ENCODE results near the gene ARGFX.
A peak's percentile ranks its signal among the peaks of the same experiment; 100 is the strongest.
"Not testable (repeated sequence)": the region's sequence is repeated elsewhere in the genome, so short reads cannot be mapped to it uniquely, and the experiment has no call there.

The ARGFX gene

DNA sequence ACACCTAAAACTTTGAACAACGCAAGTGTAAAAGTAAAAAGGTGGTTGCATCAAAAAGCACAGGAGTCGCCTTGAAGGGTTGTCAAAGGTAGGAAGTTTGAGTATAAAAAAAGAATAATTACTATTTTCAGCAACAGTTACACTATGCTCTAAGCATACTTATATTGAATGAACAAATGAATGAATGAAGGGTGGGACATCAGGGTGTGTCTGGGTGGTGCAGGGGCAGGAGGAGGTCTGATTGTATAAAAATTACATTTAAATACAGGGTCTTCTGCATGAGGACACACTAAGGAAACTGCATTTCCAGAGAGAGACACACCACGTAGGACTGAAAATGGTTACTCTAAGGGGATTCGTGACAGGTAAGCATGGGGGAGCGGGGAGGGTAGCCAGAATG lies at the start of gene ARGFX:
Gene ARGFX, plus strand, starts transcription at position 301 of the 400 bp plus-strand sequence. CDS start 2,765 bp downstream, outside the sequence.
- DNase-seq: no peak

DNA sequence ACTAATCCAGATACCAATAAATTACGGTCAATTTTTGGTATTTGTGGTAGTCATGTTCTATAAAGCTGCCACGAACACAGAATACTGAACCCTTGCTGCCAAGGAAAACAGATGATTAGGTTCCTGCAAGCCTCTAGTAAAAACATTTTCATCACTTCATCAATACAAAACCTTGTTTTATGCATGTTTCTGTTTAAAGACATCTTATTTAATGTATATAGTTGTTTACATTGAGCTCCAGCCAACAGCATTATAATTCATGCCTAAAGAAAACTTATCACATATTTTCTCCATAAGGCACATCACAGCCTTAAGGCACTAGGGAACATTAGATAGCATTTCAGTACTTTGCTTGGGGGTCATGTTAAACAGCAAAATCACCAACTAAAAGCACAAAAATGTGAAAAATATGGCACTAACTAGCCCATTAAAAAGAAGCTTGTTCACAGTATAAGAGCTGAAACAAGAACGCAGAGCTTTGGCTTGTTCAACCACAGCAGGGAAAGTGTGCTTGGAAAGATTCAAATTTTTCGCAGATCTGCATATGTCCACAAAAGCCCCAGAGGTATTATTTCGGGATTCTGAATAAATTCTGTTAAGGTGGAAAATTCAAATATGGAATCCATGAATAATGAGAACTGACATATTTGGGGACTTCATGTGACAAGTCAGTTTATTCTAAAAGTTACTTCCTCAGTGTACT lies 49.6 kb upstream of the ARGFX start:
- no peak for DNase-seq

DNA sequence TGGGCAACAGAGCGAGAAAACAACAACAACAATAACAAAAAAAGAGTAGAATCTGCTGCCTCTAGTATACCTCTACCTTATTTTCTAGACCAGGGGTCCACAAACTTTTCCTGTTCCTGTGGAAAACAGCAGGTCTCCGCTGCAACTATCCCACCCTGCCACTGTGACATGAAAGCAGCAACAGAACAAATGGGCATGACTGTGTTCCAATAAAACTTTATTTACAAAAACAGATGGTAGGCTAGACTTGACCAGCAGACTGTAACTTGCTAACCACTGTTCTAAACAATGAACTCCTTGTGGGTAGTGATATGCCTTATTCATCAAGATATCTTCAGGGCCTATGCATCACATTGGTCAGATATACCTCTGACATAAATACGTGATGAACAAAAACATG lies 47.2 kb upstream of the ARGFX start:
- no peak for DNase-seq

DNA sequence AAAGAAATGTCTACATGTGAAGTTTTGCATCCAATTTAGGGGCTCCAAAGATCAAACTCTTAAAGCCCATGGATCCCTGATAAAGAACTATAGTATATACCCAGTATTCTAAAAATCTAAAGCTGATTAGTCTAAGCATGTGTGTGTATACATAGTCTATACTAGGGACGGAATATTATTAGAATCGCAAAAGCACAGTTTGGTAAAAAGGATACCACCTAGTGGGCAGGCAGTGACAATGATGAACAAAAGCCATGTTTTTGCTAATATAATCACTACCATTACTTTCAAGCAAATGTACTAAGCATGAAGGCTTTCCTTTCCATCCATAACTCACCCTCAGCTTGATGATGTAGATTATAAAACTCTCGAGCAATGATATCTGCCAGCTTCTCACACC lies 38.4 kb upstream of the ARGFX start:
- DNase-seq: peak in 1 of 2 experiments; percentile 35

DNA sequence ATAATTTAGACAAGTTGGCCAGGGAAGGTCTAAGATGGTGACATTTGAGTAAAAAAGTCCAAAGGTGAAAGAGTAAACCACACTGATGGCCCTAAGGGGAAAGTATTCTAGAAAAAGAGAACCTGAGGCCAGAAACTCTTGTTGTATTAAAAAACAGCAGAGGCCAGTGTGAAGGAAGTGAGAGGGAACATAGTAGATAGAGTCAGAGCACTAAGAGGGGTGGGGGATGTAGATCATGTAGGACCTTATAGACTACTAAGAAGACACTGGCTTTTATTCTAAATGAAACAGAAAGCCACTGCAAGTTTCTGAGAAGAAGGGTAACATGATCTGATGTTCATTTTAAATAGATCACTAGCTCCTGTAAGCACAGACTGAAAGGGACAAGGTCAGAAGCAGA lies 36.5 kb upstream of the ARGFX start:
- no peak for DNase-seq

DNA sequence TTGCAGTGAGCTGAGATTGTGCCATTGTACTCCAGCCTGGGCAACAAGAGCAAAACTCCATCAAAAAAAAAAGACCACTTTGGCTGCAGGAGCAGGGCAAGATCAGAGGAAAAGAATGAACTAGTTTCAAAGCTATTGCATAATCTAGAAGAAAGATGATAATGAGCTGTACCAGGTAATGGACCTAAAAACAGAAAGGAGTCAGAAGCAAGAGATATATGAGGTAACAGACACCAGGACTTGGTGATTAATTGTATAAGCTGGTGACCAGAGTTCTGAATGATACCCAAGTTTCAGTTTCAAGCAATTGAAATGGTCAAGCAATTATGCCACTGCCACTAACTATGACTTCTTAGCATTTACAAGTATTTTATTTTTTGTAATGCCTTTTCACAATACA lies 24.8 kb upstream of the ARGFX start:
- DNase-seq: no peak

DNA sequence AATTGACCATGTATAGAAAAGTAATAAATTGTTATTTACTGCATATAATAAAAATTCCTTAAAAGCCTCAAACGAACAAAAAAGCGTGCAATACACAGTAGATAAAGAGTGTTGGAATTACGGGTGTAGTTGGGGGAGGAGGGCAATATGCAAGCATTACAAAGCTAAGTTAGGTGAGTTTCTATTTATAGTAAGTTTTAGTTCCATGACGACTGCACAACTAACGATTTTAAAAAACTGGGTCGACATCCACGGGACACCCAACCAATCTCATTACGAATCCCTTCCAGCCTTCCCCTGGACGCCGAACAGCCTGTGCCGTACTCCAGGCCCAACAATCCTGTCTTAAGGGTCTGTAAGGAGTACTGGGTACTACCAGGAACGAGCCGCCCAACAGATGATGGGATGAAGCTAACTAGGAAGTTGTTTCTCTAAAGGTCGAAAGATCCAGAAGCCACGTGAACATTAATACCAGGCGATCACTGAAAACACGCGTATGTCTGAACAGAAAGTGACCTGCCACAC lies 22.6 kb upstream of the ARGFX start:
- DNase-seq: peak in 1 of 2 experiments; percentile 32

DNA sequence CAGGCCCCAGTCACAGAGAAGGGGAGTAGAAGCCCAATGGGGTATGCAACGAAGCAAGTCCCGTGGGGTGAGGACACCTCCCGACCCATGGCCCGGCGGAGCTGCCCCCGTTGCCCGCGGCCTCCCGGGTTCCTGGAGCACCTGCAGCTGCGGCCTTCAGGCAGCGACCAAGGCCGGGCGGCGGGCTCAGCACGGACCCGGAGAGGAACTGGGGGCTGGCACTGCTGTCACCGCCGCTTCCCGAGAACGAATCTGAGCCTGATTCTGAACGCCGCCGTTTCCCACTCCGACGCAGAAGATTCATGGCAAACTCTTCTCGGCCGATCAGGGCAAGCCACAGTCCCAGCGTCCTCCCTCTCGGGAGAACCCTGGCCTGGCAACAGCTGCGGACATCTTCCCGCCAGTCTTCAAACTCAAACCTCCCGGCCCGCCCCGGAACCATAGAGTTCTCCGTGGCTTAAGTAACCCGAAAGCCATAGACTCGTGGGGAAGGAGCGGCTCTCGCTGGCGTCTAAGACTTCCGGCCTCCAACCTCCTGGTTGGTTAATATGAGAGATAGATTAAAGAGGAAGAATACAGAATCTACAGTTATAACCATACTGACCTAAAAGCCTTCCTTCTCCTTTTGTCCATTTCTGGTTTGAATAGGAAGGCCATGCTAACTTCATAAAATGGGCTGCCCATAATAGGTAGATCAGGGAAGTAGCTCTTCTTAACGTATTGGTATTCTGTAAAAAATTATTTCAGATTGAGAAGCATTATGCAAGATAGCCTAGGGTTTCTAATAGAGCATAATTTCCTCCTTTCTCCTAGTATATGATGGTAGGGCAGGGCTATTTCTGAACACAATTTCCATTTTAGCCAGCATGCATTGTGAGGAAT lies 21.9 kb upstream of the ARGFX start, which contains the start of gene POLQ:
Gene POLQ, minus strand, starts transcription at position 415 of the 882 bp plus-strand sequence. Its CDS starts 111 bp downstream, at position 304.
- peak; percentile 88 to 94 for DNase-seq

DNA sequence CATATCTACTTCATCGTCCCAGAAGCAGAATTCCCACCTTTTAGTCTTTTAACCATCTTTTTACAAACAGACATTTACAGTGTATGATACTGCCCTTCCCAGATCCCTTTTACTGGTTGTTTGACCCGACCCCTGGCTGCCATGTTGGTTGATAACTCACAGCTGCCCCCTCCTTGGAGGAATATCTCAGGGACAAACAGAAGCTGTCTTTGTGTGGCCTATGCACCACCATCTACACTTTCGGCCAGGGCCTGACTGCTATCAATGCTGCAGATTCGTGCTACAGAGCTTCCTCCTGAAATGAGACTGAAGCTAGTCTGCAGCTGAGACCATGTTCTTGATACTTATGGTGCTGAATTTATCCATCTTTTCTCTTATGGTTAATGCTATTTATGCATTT lies 15.4 kb upstream of the ARGFX start:
- no peak for DNase-seq

DNA sequence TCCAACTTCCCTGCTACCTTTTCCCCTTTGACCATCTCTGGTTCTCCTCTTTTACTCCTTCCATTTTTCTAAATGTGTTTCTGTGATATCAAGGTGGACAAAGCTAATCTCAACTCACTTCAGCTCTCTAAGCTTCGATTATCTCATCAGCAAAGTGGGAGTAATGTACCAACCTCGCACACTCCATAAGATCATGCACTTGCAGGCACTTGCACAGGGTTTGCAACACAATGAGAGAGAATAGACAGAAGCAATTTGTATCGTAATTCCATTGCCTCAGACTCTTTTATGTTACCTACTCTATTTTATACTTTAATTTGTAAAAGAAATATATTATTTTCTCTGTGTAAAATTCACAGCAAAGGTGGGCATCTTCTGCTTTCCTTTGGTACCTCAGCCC lies 15.0 kb upstream of the ARGFX start:
- DNase-seq: no peak

DNA sequence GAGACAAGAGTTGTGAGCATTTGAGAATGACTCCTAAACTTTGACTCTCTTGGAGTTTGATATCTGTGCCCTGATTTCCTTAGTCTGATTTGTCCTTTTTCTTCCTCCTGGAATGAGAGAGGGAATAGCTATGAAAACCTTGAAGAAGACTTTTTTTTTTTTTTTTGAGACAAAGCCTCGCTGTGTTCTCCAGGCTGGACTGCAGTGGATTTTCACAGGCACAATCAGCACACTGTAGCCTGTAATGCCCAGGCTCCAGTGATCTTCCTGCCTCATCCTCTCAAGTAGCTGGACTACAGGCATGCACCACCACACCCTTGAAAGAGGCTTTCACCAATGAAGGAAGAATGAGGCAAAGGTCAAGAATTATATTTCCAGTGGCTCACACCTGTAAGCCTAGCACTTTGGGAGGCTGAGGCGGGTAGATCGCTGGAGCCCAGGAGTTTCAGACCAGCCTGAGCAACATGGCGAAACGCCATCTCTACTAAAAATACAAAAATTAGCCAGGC lies 10.3 kb upstream of the ARGFX start:
- DNase-seq: no peak

DNA sequence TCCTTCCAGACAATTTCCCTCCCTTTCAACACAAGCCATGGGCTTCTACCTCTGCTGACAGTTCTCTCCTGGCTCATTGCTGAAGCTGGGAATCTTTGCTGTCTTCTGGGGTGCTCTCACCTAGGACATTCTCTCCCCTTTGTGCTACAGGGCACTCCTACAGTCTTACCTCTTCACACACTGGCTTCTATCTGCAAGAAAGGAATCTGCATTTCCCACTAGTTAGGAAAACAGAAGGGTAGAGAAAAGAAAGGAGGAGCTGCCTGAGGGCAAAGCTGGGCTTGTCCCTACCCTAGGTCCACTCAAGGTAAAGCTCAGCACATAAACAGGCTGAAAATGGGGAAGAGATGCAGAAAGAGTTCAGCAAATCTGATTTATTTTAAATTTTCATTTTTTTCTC lies 5.6 kb upstream of the ARGFX start:
- DNase-seq: no peak

DNA sequence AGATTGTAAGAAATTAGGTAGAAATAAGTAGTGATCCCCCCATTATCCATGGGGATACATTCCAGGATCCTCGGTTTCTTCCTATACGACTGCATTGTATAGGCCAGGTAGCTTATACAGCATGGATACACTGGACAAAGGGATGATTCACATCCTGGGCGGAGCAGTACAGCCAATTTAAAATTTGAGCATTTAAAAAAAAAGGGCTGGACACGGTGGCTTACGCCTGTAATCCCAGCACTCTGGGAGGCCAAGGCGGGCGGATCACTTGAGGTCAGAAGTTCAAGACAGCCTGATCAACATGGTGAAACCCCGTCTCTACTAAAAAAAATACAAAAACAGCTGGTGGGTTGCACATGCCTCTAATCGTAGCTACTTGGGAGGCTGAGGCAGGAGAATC lies 976 bp upstream of the ARGFX start:
- no peak for DNase-seq

DNA sequence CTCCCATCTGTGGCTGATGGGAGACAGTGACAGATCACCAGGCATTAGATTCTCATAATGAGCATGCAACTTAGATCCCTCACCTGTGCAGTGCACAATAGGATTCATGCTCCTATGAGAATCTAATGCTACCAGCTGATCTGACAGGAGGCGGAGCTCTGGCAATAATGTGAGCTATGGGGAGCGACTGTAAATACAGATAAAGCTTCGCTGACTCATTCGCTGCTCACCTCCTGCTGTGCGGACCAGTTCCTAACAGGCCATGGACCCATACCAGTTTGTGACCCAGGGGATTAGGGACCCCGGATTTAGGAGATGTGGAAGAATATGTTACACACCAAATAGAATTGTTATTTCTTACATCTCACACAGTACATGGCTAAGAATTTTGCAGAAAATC lies 6.7 kb downstream of the ARGFX start:
- DNase-seq: no peak

DNA sequence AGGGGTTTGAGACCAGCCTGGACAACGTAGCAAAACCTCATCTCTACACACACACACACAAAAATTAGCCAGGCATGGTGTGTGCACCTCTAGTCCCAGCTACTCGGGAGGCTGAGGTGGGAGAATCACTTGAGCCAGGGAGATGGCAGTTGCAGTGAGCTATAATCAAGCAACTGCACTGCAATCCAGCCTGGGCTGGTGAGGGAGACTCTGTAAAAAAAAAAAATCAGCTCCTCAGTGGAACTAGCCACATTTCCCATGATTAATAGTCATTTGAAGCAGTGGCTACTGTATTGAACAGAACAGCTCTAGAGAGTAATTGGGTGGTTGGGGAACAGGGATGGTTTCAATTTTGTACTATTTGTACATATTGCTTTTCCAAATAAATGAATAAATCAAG lies 13.9 kb downstream of the ARGFX start:
- DNase-seq: no peak

DNA sequence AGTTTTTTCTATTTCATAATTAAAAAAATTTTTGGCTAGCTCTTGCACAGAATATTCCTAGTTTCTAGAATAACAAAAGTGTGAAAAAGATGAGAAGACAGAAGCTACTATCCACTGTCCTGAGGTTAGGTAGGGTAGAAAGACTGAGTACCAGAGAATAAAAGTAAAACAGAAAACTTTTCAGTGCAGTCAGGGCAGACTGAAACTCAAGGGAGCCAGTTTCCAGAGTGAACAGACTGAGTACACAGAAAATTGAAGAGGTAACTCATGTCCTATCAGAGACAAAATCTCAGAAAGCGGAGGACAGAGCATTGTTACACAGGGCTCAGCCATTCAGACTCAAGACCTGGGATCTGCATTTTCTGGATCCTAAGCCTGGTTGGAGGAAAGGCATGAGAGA lies 16.7 kb downstream of the ARGFX start:
- DNase-seq: no peak

DNA sequence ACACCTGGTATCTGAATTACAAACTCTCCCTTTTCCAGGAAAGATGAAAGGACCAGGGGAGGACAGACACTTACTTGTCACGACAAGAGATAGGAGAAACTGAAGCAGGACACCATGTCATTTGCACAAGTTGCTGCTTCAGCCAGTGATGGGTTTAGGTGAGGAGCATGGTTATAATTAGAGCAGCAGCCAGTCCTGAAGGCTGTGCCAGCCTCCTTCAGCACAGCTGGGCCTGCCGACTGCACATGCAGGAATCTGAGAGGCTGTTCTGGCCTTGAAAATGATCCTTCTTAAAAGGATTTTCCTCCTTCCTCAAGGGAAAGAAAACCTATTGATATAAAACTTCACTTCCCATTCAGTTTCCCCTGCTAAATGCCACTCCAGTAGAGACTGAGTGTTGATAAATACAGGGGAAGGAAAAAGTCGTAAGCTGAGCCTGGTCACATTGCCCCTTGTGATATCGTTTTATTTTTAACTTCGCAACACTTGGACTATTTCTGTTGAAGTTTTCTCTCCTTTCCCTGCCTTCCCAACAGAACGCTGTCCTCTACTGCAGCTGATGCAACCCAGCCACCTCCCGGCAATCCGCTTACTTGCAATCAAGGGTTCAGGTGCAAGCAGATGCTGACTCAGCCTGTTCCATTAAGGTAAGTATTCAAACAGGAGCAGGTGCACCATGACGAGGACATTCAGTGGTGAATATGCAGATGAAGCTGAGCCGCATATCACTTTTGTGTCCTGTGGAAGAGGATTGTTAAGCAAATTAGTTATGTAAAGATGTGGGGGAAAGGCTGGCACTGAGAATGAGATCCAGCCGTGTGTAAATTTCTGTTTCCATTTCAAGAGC lies 25.3 kb downstream of the ARGFX start, which contains the start of gene FBXO40:
Gene FBXO40, plus strand, starts transcription at position 524 of the 847 bp plus-strand sequence. CDS start 27,197 bp downstream, outside the sequence.
- DNase-seq: no peak

DNA sequence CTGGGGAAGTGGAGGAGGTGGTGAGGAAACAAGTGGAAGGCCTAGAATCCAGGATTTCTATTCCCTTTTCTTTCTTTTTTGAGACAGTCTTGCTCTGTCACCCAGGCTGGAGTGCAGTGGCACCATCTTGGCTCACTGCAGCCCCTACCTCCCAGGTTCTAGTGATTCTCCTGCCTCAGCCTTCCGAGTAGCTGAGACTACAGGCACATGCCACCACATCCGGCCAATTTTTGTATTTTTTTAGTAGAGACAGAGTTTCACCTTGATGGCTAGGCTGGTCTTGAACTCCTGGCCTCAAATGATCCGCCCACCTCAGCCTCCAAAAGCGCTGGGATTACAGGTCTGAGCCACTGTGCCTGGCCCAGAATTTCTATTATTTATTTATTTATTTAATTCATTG lies 26.1 kb downstream of the ARGFX start:
- DNase-seq: not testable (repeated sequence)

DNA sequence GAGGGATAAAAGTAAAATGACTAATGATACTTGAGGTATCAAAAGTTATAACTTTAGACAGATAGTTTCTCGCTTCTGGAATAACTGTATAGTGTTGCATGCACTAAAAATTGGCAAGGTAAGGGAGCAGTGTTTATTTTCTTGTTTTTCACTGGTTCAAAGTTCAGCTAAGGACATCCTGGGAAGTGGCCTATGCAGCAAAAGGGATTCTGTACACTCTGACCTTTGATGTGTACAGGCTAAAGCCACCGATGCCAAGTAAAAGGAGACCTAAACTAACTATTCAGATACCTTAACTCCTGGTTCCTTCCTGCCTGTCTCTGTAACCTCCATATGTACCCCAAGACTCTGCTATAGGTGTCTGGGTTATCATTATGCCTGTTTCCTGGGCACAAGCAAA lies 27.1 kb downstream of the ARGFX start:
- DNase-seq: no peak

DNA sequence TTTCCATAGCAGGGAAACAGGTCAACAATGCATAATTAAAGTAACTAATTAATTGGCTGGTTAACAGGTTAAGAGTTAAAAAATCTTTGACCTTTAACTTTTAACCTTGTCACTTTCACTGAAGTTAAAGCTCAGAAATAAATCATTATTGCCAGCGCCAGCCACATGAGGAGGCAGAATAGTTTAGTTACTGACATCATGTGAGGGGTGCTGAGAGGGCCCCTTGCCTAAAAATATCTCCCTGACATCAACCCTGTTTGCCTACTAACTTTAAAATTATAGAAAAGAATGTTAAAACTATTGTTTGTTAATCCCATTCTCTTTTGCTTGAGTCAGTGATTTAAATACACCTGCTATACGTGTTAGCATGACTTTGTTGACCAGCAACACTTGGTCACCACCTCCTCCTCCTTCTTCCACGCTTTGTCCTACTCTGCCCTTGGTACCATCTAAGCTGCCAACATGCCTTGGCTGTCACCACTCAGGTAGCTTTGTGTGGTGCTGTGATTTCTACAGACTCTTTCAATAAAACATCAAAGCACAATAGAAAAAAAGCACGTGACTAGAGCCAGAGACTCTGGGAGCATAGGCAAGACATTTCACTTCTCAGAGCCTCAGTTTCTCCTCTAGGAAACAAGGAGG lies 28.1 kb downstream of the ARGFX start:
- no peak for DNase-seq

DNA sequence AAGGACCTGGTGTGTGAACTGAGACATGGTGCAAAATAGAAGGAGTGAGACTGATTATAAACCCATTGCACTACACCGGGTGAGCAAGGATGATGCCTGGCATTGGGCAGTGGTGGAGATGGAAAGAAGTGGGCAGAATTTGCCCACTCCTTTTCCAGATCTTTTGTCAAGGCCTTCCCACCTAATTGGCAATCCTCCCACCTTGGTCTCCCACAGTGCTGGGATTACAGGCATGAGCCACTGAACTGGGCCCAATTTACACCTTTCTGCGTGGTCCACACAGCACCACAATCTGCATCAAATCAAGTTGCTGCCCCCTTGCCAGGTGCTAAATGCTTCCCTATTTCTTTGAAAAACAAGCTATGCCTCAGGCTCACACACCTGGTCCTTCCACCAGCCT lies 30.8 kb downstream of the ARGFX start:
- DNase-seq: no peak

DNA sequence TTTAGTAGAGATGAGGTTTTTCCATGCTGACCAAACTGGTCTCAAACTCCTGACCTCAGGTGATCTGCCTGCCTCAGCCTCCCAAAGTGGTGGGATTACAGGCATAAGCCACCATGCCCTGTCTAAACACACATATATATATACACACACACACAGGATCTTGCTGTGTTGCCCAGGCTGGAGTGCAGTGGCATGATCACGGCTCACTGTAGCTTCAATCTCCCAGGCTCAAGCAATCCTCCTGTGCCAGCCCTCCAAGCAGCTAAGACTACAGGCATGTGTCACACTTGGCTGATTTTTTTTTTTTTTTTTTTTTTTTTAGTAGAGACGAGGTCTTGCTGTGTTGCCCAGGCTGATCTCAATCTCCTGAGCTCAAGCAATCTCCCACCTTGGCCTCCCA lies 32.2 kb downstream of the ARGFX start:
- not testable (repeated sequence) for DNase-seq

Measured in SW 1271 (cell line).